ENCODE results near the gene ARHGAP9.

Gene ARHGAP9

DNA sequence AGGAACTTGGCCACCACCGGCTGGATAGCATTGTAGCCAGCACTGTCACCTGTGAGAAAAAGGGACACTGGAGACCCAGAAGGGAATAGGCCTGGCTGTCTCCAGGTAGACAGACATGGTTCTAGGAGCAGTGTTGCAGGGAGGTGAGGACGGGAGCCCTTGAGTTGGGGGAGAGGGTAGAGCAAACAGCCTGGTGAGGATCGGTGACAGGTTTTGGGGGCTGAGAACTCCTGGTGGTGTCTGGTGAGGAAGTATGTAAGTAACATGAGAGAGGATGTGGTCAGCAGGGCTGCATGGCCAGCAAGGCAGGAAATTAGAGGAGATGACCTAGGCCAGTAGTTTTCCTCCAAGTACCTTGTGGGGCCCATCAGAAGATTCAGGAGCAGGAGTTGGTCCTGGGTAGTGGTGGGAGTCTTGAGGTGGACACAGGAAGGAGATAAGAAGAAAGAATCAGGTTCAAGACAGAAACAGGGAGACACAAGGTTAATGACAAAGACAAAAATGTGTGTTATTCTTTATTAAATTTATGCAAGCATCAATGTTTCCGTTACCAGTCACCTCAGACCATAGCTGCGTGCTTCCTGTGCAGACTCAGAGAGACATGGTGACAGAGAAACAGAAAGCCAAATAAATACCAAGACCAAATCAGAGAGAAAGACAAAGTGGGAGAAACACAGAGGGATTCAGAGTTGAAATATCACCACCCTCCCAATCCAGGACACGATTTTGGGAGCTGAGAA, at the start of gene ARHGAP9:
ARHGAP9 (minus strand) TSS at position 491 of the 740 bp plus-strand sequence; CDS start at position 31, 460 bp downstream.
- TF ChIP-seq POLR2A (IDR thresholded peaks at IDR 0.05; ENCODE audit: low read length) (no peak), GATA1 (IDR thresholded peaks at IDR 0.05; ENCODE audit: low read depth, low read length) (no peak)
- DNase-seq: no peak

- TF ChIP-seq GATA1 (IDR thresholded peaks at IDR 0.05; ENCODE audit: low read depth, low read length) (no peak), POLR2A (IDR thresholded peaks at IDR 0.05; ENCODE audit: low read length) (no peak)
- no peak for DNase-seq
Measured at GRCh38 chr12:57528831-57529555, 49.3 kb upstream of the ARHGAP9 start.

DNA sequence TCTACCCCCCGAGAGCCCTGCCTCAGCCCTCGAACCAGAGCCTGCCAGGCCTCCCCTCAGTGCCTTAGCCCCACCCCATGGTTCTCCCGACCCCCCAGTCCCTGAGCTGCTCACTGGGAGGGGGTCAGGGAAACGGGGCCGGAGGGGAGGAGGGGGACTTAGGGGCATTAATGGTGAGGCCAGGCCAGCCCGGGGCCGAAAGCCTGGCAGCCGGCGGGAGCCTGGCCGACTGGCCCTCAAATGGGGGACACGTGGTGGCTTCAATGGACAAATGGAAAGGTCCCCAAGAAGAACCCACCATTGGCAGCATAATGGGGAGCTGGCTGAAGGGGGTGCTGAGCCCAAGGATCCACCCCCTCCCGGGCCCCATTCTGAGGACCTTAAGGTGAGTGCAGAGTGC, 48.5 kb upstream of the ARHGAP9 start:
- TF ChIP-seq POLR2A (IDR thresholded peaks at IDR 0.05; ENCODE audit: low read length) (no peak), GATA1 (IDR thresholded peaks at IDR 0.05; ENCODE audit: low read depth, low read length) (no peak)

DNA sequence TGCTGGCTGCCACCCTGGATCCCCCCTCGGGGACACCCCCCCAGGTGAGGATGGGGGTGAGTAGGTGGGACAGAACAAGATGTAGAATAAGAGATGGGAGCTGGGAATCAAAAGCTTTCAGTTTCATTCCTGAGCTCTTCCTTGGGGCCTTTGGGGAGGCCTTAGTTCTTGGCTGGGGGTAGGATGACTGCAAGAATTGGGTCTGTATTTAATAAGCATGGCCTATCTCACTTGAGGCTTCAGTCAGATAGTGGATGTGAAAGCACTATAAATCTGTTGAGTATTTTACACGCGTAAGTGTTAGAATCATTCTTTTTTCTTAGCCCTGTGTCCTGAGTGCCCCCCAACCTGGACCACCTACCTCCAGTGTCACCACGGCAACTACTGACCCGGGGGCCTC, 47.5 kb upstream of the ARHGAP9 start:
- DNase-seq: no peak
- no peak for TF ChIP-seq GATA1 (IDR thresholded peaks at IDR 0.05; ENCODE audit: low read depth, low read length)
- TF ChIP-seq POLR2A (IDR thresholded peaks at IDR 0.05; ENCODE audit: low read length): no peak

More for the DNA sequence above, 48.5 kb upstream of the ARHGAP9 start:
- DNase-seq: no peak

GRCh38 chr12:57526477-57527126, 46.9 kb upstream of the ARHGAP9 start:
- no peak for DNase-seq
- TF ChIP-seq GATA1 (IDR thresholded peaks at IDR 0.05; ENCODE audit: low read depth, low read length) (no peak), POLR2A (IDR thresholded peaks at IDR 0.05; ENCODE audit: low read length) (no peak)

DNA sequence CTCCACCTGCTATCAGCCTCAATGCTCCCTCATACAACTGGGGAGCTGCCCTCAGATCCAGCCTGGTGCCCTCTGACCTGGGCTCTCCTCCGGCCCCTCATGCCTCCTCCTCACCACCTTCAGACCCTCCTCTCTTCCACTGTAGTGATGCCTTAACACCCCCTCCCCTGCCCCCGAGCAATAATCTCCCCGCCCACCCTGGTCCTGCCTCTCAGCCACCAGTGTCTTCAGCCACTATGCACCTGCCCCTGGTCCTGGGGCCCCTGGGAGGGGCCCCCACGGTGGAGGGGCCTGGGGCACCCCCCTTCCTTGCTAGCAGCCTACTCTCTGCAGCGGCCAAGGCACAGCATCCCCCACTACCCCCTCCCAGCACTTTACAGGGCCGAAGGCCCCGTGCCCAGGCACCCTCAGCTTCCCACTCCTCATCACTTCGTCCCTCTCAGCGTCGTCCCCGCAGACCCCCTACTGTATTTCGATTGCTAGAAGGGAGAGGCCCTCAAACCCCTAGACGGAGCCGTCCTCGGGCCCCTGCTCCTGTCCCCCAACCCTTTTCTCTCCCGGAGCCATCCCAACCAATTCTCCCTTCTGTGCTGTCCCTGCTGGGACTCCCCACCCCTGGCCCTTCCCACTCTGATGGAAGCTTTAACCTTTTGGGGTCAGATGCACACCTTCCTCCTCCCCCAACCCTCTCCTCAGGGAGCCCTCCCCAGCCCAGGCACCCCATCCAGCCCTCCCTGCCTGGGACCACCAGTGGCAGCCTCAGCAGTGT, 46.1 kb upstream of the ARHGAP9 start:
- TF ChIP-seq GATA1 (IDR thresholded peaks at IDR 0.05; ENCODE audit: low read depth, low read length): no peak
- TF ChIP-seq POLR2A (IDR thresholded peaks at IDR 0.05; ENCODE audit: low read length): no peak

DNA sequence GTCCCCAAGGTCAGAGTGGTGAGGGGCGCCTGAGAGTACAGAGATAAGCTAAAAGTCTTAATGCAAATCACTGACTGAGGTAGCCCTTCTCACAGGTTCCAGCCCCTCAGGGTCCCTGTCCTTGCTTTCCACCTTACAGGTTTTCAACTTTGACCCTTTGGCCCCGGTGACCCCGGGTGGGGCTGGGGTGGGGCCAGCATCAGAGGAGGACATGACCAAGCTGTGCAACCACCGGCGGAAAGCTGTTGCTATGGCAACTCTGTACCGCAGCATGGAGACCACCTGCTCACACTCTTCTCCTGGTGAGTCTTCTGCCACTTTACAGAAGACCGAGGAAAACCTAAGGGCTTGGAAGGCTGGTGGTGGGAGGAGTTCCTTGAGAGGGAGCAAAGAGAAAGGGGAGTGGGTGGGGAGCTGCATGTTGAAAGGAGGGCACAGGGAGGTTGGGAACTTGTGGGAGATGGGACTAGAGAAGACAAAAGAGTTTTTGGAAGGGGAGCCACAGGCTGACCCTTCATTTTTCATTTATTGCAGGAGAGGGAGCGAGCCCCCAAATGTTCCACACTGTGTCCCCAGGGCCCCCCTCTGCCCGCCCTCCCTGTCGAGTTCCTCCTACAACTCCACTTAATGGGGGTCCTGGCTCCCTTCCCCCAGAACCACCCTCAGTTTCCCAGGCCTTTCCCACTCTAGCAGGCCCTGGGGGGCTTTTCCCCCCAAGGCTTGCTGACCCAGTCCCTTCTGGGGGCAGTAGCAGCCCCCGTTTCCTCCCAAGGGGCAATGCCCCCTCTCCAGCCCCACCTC, 45.3 kb upstream of the ARHGAP9 start:
- DNase-seq: no peak
- no peak for TF ChIP-seq POLR2A (IDR thresholded peaks at IDR 0.05; ENCODE audit: low read length)
- no peak for TF ChIP-seq GATA1 (IDR thresholded peaks at IDR 0.05; ENCODE audit: low read depth, low read length)

More for the DNA sequence above, 46.1 kb upstream of the ARHGAP9 start:
- no peak for DNase-seq

DNA sequence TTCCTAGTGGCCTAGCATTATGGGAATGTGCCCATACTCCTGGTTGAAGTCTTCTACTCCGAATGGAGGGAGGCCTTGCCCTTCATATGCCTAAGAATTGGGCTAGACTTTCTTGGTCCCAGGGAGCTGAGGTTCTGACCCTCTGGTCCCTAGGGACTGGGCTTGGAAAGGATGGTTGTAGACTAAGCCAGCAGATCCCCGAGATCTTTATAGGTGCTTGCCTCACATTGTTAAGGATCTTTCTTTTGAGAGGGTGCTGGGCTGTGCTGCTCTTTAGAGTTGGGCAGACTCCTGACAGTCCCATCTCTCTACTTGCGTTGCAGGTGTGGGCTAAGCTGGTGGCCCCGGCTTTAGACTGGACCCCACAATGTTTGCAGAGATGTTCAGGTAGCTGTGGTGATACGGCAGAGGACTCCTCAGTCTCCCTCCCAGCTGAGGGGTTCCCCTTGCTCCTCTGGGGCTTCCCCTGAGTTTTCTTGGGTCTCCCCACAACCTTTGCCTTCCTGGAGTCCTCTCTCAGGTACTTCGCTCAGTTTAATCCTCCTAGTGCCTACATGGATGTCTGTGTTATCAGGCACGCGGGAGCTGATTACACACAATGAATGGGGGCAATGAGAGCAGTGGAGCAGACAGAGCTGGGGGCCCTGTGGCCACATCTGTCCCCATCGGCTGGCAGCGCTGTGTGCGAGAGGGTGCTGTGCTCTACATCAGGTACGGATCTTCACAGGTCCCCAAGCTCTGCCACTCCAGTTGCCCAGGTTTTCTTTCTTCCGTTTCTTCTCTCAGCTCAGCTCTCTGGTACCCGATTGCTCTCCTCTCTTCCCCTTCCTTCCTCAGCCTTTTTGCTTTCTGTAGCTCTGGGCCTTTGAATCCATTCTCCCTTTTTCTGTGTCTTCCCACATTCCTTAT, 44.3 kb upstream of the ARHGAP9 start:
- TF ChIP-seq GATA1 (IDR thresholded peaks at IDR 0.05; ENCODE audit: low read depth, low read length): no peak
- peak; percentile 27 for TF ChIP-seq POLR2A (IDR thresholded peaks at IDR 0.05; ENCODE audit: low read length)
- DNase-seq: no peak

DNA sequence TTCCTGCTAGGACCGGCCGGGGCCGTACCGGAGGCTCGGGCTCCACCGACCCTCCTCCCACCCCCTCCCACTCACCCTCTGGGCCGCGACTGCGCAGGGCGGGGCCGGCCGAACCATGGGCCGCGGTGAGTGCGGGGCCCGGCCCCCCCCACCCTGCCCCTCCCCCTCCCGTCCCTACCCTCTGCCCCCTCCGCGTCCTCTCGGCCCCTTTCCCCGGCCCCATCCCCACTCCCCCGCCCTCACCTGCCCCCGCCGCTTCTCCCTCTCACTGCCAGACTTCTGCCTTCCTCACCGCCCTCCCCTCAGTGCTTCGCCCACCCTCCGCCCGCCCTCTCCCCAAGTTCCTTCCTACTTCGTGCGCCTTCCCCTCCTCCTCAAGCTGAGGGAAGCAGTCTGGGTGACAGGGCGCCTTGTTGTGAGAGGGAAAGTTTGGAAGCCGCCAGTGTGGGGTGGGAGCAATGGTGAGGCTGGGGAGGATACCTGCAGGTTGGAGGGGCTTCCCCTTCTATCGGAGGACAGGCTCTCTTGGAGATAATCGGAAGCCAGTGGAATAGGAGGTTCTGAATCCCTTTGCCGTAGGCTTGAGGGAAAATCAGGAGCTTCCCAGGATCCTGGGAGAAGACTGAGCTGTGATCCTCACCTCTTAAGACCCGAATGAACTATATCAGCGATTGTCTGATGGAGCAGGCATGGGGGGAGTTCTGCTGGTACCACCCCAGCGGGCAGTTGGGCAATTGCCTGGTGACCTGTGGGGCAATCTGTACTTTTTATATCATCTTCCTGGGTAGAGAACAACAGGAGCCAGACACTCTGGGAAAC, 43.4 kb upstream of the ARHGAP9 start:
- no peak for TF ChIP-seq GATA1 (IDR thresholded peaks at IDR 0.05; ENCODE audit: low read depth, low read length)
- TF ChIP-seq POLR2A (IDR thresholded peaks at IDR 0.05; ENCODE audit: low read length): peak; percentile 25
- peak; percentile 70 to 83 for DNase-seq

DNA sequence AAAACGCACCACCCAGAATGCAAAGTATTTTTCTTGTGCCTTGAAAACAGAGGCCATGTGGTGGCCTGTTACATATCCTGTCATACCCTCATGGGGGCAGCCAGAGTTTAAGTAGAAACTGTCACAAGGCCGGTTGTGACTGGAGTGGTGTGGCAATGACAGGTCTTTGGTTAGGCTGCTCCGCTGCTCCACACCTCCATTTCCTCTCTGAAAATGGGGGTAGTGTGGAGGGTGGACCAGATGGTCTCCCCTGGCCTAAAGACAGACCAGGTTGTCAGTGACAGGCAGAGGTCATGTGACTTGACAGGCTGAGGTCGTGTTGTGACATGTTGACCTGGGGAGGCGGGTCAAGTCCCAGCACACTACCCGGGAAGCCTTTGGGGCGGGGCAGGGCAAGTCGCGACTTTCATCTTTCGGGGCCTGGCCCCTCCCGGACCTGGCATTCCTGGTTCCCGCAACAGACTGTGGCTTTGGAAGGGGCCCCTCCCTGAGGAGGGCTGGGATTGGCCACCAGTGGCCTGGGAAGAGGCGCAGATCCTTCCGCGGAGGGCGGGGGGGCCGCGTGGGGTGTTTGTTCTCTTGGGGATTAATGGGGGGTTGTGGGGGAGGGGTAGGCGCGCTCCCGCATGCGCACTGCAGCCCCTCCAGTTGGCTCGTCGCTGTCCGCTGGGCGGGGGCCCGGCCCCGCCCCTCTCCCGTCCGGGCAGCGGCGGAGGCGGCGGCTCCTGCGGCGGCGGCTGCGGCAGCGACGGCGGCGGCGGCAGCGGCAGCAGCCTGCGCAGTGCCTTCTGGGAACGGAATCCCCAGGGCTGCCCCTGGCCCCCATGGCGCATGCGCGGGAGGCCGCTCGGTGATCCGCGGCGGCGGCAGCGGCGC, 42.6 kb upstream of the ARHGAP9 start, which contains the start of gene MBD6:
MBD6 (plus strand) TSS at position 814 of the 876 bp plus-strand sequence. CDS start 1,480 bp downstream, outside the sequence.
- DNase-seq: peak; percentile 97
- TF ChIP-seq GATA1 (IDR thresholded peaks at IDR 0.05; ENCODE audit: low read depth, low read length) (no peak), POLR2A (IDR thresholded peaks at IDR 0.05; ENCODE audit: low read length) (peak; percentile 83)

Data from erythroblast (primary cell).